Esophagus muscularis mucosa (tissue), 3 donors: ENCODE measurements around the gene ANKRD16.

Experiments used
- POLR2A ChIP-seq: fragments of 450-650 bp; IDR thresholded peaks from one replicate; pipeline ENCODE4 v1.6.1; 2017; ENCODE audit warnings: antibody characterized with exemption, moderate library complexity, mild to moderate bottlenecking, low read depth
- POLR2AphosphoS5 ChIP-seq, 2 donors: sonication (generic); formaldehyde crosslinking; IDR thresholded peaks; one replicate each; pipeline ENCODE4 v1.6.1; 2017; ENCODE audit warnings: antibody characterized with exemption in 2 of 2
- TF ChIP-seq, protein P1 (sequence below), 3 experiments: fragments of 200-600 bp in 2 of 3; fragments of 450-650 bp in 1 of 3; sonication (generic) in 2 of 3; IDR thresholded peaks; one replicate each; pipeline ENCODE4 v1.5.1; 2017 to 2019; ENCODE audit warnings: antibody characterized with exemption in 3 of 3, mild to moderate bottlenecking in 2 of 3, moderate library complexity in 1 of 3

DNA sequence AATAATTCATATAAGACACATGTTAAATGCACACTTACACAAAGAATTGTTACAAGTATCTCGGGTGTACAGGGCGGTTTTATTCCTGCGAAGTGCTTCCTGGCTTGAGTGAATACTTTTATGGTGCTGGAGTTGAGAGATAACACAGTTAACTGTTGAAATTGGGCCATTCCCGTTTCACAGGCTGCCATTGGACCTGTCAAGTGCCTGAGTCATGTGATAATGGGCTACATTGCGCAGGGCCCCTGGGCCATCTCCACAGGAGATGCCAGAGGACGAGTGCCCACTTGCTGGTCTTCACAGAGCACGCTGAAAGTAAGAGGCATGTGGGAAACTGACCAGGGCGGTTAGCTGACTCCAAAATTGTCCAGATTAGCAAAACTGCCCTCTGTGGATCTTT, 5.2 kb upstream of the ANKRD16 start:
- TF ChIP-seq, protein P1, sequence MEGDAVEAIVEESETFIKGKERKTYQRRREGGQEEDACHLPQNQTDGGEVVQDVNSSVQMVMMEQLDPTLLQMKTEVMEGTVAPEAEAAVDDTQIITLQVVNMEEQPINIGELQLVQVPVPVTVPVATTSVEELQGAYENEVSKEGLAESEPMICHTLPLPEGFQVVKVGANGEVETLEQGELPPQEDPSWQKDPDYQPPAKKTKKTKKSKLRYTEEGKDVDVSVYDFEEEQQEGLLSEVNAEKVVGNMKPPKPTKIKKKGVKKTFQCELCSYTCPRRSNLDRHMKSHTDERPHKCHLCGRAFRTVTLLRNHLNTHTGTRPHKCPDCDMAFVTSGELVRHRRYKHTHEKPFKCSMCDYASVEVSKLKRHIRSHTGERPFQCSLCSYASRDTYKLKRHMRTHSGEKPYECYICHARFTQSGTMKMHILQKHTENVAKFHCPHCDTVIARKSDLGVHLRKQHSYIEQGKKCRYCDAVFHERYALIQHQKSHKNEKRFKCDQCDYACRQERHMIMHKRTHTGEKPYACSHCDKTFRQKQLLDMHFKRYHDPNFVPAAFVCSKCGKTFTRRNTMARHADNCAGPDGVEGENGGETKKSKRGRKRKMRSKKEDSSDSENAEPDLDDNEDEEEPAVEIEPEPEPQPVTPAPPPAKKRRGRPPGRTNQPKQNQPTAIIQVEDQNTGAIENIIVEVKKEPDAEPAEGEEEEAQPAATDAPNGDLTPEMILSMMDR (IDR thresholded peaks at IDR 0.05), result no peak
- TF ChIP-seq POLR2A (no peak), POLR2AphosphoS5 (IDR thresholded peaks at IDR 0.05) (no peak)
